WERI-Rb-1 (cell line): Measurements from ENCODE around the gene TNNC2.

Experiments used
- DNase-seq: peaks from one replicate; pipeline ENCODE4 v3.0.0-alpha.2; 2020
- H3K27ac ChIP-seq: fragments of 250-450 bp; sonication (Bioruptor Pico); 2 replicates; pipeline ENCODE4 v1.5.1; 2020; ENCODE audit warnings: mild to moderate bottlenecking, moderate library complexity
- H3K27me3 ChIP-seq: fragments of 250-450 bp; sonication (Bioruptor Pico); 2 replicates; pipeline ENCODE4 v1.5.1; 2021; ENCODE audit warnings: mild to moderate bottlenecking, low read depth, moderate library complexity; ENCODE audit not compliant: insufficient read depth, severe bottlenecking
- H3K36me3 ChIP-seq: fragments of 250-450 bp; sonication (Bioruptor Pico); 2 replicates; pipeline ENCODE4 v1.5.1; 2020; ENCODE audit warnings: mild to moderate bottlenecking, moderate library complexity
- H3K4me3 ChIP-seq: 2 replicates; pipeline ENCODE4 v1.5.1; 2011; ENCODE audit warnings: low read depth, mild to moderate bottlenecking, control low read depth, low read length
- H3K9me3 ChIP-seq: fragments of 250-450 bp; sonication (Bioruptor Pico); 2 replicates; pipeline ENCODE4 v1.5.1; 2021; ENCODE audit warnings: mild to moderate bottlenecking, moderate library complexity; ENCODE audit not compliant: severe bottlenecking
- CTCF ChIP-seq: IDR thresholded peaks from 2 replicates; pipeline ENCODE4 v1.5.1; 2011; ENCODE audit warnings: low read depth, mild to moderate bottlenecking, control low read depth, inconsistent platforms, low read length

TNNC2 gene

GRCh38 chr20:45851501-45851900 is 24.4 kb upstream of the TNNC2 start:
- Histone ChIP-seq H3K27ac (no peak overlapping the region), H3K9me3 (no peaks in the 10 kb centered on the region), H3K36me3 (peaks cover 4% of the 10 kb centered on the region), H3K4me3 (no peak overlapping the region), H3K27me3 (no peaks in the 10 kb centered on the region)
- no peak for DNase-seq
- no peak for TF ChIP-seq CTCF

- no peaks in the 10 kb centered on the region for H3K27me3 ChIP-seq
- no peak for DNase-seq
- H3K9me3 ChIP-seq = no peaks in the 10 kb centered on the region
- H3K4me3 ChIP-seq = no peak overlapping the region
- H3K36me3 ChIP-seq = peaks cover 8% of the 10 kb centered on the region
- H3K27ac ChIP-seq = no peak overlapping the region
- TF ChIP-seq CTCF = no peak
These were observed 23.8 kb upstream of the TNNC2 start for GRCh38 chr20:45850926-45851325.

DNA sequence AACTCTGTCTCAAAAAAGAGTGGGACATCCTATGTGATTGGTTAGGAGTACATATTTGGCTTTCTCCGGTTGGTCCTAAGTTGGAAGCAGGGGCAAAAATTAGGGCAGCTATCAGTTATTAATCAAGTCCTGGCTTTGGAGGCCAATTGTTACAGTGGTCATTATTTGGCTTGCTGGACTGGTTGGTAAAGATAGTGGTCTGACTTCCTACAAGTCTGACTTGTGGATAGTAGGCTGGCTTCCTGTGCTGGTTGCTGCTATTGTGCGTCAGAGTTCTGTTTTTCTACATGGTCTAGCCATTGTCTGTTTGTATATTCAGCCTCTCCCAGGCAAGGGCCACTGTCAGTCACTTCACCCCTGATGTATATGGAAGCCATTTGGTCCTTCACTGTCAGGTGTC is 23.1 kb upstream of the TNNC2 start:
- no peak for DNase-seq
- no peak for TF ChIP-seq CTCF
- no peak overlapping the region for H3K4me3 ChIP-seq
- H3K27me3 ChIP-seq = no peaks in the 10 kb centered on the region
- H3K9me3 ChIP-seq = no peaks in the 10 kb centered on the region
- H3K36me3 ChIP-seq = peaks cover 8% of the 10 kb centered on the region
- no peak overlapping the region for H3K27ac ChIP-seq

GRCh38 chr20:45848969-45849582 is 22.0 kb upstream of the TNNC2 start:
- peaks cover 14% of the 10 kb centered on the region for H3K36me3 ChIP-seq
- DNase-seq = no peak
- H3K9me3 ChIP-seq = no peaks in the 10 kb centered on the region
- no peak overlapping the region for H3K27ac ChIP-seq
- TF ChIP-seq CTCF = no peak
- no peaks in the 10 kb centered on the region for H3K27me3 ChIP-seq
- no peak overlapping the region for H3K4me3 ChIP-seq

DNA sequence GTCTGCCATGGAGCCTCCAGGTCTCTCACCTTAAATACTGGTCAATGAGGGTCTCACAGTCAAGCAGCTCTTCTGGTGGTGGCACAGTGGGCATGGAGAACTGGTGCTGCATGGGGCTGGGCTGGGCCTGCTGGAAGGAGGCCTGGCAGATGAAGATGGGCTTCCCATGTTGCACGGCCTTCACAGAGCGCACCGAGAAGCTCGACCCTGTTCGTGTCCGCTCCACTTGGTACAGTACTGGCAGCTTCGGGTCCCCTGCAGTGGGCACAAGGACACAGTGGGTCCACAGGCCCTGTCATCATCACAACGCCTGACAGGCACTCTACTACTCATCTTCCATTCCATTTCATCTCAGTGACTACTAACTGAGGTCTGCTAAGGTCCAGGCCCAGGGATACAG is 21.3 kb upstream of the TNNC2 start:
- Histone ChIP-seq H3K36me3 (peaks cover 21% of the 10 kb centered on the region), H3K27me3 (no peaks in the 10 kb centered on the region), H3K9me3 (no peaks in the 10 kb centered on the region), H3K4me3 (no peak overlapping the region), H3K27ac (no peak overlapping the region)
- DNase-seq = no peak
- TF ChIP-seq CTCF = no peak

GRCh38 chr20:45845452-45845851 is 18.3 kb upstream of the TNNC2 start:
- Histone ChIP-seq H3K27ac (no peak overlapping the region), H3K4me3 (no peak overlapping the region), H3K36me3 (peaks cover 34% of the 10 kb centered on the region), H3K27me3 (no peaks in the 10 kb centered on the region), H3K9me3 (no peaks in the 10 kb centered on the region)
- DNase-seq = no peak
- TF ChIP-seq CTCF = no peak
